Neural cell (in vitro differentiated cells): Measurements from ENCODE around the gene CEL. TPM values are rescaled to one million over a fixed set of nuclear protein-coding genes. Genes with fewer than 3 reads are reported as not detected.
"Not testable (repeated sequence)": the region's sequence is repeated elsewhere in the genome, so short reads cannot be mapped to it uniquely, and the experiment has no call there.

ENCODE experiments used
- H2AFZ ChIP-seq: fragments of 200-600, 300-800 bp; sonication (generic), shearing (Covaris generic); 2 replicates; pipeline ENCODE4 v1.6.0; 2014; ENCODE audit warnings: low read depth, mild to moderate bottlenecking, antibody characterized with exemption, low read length, moderate library complexity
- H3F3A ChIP-seq: fragments of 200-600 bp; shearing (Covaris generic); 2 replicates; pipeline ENCODE4 v1.6.1; 2016; ENCODE audit warnings: mild to moderate bottlenecking, moderate library complexity, mixed read lengths, antibody characterized with exemption, low read length; ENCODE audit not compliant: insufficient read depth, poor library complexity, severe bottlenecking
- H3K27ac ChIP-seq: fragments of 200-600, 300-800 bp; sonication (generic), shearing (Covaris generic); 2 replicates; pipeline ENCODE4 v1.5.1; 2014; ENCODE audit warnings: mild to moderate bottlenecking, low read length, moderate library complexity
- H3K27me3 ChIP-seq: fragments of 300-800, 200-600 bp; sonication (generic), shearing (Covaris generic); 2 replicates; pipeline ENCODE4 v1.6.0; 2014; ENCODE audit warnings: mild to moderate bottlenecking, low read depth, low read length, moderate library complexity; ENCODE audit not compliant: insufficient read depth
- H3K36me3 ChIP-seq: fragments of 300-800, 200-600 bp; sonication (generic), shearing (Covaris generic); 2 replicates; pipeline ENCODE4 v1.5.1; 2014; ENCODE audit warnings: mild to moderate bottlenecking, antibody characterized with exemption, low read length, moderate library complexity; ENCODE audit not compliant: insufficient read depth
- H3K4me2 ChIP-seq: fragments of 300-800, 200-600 bp; sonication (generic), shearing (Covaris generic); 2 replicates; pipeline ENCODE4 v1.6.0; 2014; ENCODE audit warnings: mild to moderate bottlenecking, low read length
- H3K4me3 ChIP-seq: fragments of 300-800, 200-600 bp; sonication (generic), shearing (Covaris generic); 2 replicates; pipeline ENCODE4 v1.5.1; 2014; ENCODE audit warnings: mild to moderate bottlenecking, low read length, moderate library complexity
- H3K79me2 ChIP-seq: fragments of 200-600 bp; shearing (Covaris generic); replicated peaks from 2 replicates; pipeline ENCODE4 v1.6.0; 2014; ENCODE audit warnings: mild to moderate bottlenecking, low read length, moderate library complexity; ENCODE audit not compliant: insufficient read depth
- H3K9ac ChIP-seq: fragments of 300-800, 200-600 bp; sonication (generic), shearing (Covaris generic); 2 replicates; pipeline ENCODE4 v1.6.1; 2016; ENCODE audit warnings: mild to moderate bottlenecking, low read length, mixed read lengths
- H3K9me2 ChIP-seq: fragments of 200-600 bp; shearing (Covaris generic); 2 replicates; pipeline ENCODE4 v1.6.1; 2016; ENCODE audit warnings: mild to moderate bottlenecking, low read length, mixed read lengths; ENCODE audit not compliant: insufficient read depth
- H3K9me3 ChIP-seq: fragments of 200-600, 300-800 bp; sonication (generic), shearing (Covaris generic); 2 replicates; pipeline ENCODE4 v1.6.1; 2016; ENCODE audit warnings: mild to moderate bottlenecking, mixed run types, low read length, moderate library complexity, mixed read lengths
- H4K20me1 ChIP-seq: fragments of 200-600 bp; shearing (Covaris generic); 2 replicates; pipeline ENCODE4 v1.6.1; 2016; ENCODE audit warnings: mild to moderate bottlenecking, mixed run types; ENCODE audit not compliant: insufficient read depth
- CTCF ChIP-seq: fragments of 450-650 bp; IDR thresholded peaks from 2 replicates; pipeline ENCODE4 v1.5.1; 2014; ENCODE audit warnings: antibody characterized with exemption, mild to moderate bottlenecking, moderate library complexity; ENCODE audit not compliant: poor library complexity, severe bottlenecking
- EP300 ChIP-seq: fragments of 450-650 bp; conservative IDR thresholded peaks from 2 replicates; pipeline ENCODE4 v1.6.1; 2014; ENCODE audit warnings: antibody characterized with exemption, mild to moderate bottlenecking, moderate library complexity; ENCODE audit not compliant: poor library complexity, severe bottlenecking
- EZH2 ChIP-seq: fragments of 200-600, 300-800 bp; shearing (Covaris generic), sonication (generic); IDR thresholded peaks from 2 replicates; pipeline ENCODE4 v1.6.1; 2014; ENCODE audit warnings: antibody characterized with exemption, low read length, borderline replicate concordance, mild to moderate bottlenecking; ENCODE audit not compliant: insufficient read depth, poor library complexity, severe bottlenecking
- MXI1 ChIP-seq: fragments of 450-650 bp; conservative IDR thresholded peaks from 2 replicates; pipeline ENCODE4 v1.6.1; 2014; ENCODE audit warnings: antibody characterized with exemption, mild to moderate bottlenecking; ENCODE audit not compliant: poor library complexity, severe bottlenecking
- POLR2AphosphoS5 ChIP-seq: IDR thresholded peaks from 2 replicates; pipeline ENCODE4 v1.6.1; 2012
- RAD21 ChIP-seq: fragments of 450-650 bp; conservative IDR thresholded peaks from 2 replicates; pipeline ENCODE4 v1.6.1; 2014; ENCODE audit warnings: antibody characterized with exemption, mild to moderate bottlenecking, moderate library complexity
- REST ChIP-seq: IDR thresholded peaks from 2 replicates; pipeline ENCODE4 v1.6.1; 2012; ENCODE audit warnings: borderline replicate concordance
- SMC3 ChIP-seq: fragments of 450-650 bp; conservative IDR thresholded peaks from 2 replicates; pipeline ENCODE4 v1.6.1; 2014; ENCODE audit warnings: antibody characterized with exemption, mild to moderate bottlenecking, moderate library complexity; ENCODE audit not compliant: poor library complexity
- TAF1 ChIP-seq: IDR thresholded peaks from 2 replicates; pipeline ENCODE4 v1.6.1; 2012; ENCODE audit warnings: low read depth
- polyA plus RNA-seq: library from polyadenylated mRNA; depleted of rRNA; stranded (reverse); fragments of >200 nt; gene quantifications from 2 replicates; pipeline ENCODE4 v1.2.3, GENCODE V29; 2014

The CEL gene
- polyA plus RNA-seq, 1 donor from 2014 or later: 0.95 TPM

- not testable (repeated sequence) for H4K20me1 ChIP-seq
These were observed 20.8 kb upstream of the CEL start for GRCh38 chr9:133040892-133041479.

GRCh38 chr9:133041958-133042357 lies 19.8 kb upstream of the CEL start:
- H3K9ac ChIP-seq: no peak overlapping the region
- H3K4me3 ChIP-seq: no peak overlapping the region
- H2AFZ ChIP-seq: no peak overlapping the region
- H3K9me3 ChIP-seq: no peaks in the 10 kb centered on the region
- no peak overlapping the region for H3K27ac ChIP-seq
- TF ChIP-seq REST (no peak), EP300 (no peak), EZH2 (no peak), POLR2AphosphoS5 (no peak), TAF1 (no peak), RAD21 (no peak), MXI1 (no peak), SMC3 (no peak)
- H4K20me1 ChIP-seq: no peaks in the 10 kb centered on the region
- H3K27me3 ChIP-seq: no peaks in the 10 kb centered on the region
- peaks cover 17% of the 10 kb centered on the region for H3K79me2 ChIP-seq
- H3F3A ChIP-seq: no peaks in the 10 kb centered on the region
- H3K36me3 ChIP-seq: no peaks in the 10 kb centered on the region
- H3K4me2 ChIP-seq: no peak overlapping the region
- no peaks in the 10 kb centered on the region for H3K9me2 ChIP-seq

More at GRCh38 chr9:133040892-133041479, 20.8 kb upstream of the CEL start:
- H2AFZ ChIP-seq, H3K9me3 ChIP-seq, H3K36me3 ChIP-seq, H3K27ac ChIP-seq, H3K4me3 ChIP-seq, H3K27me3 ChIP-seq, H3K4me2 ChIP-seq, H3K9ac ChIP-seq, H3F3A ChIP-seq, H3K9me2 ChIP-seq: not testable (repeated sequence)
- peaks cover 26% of the 10 kb centered on the region for H3K79me2 ChIP-seq
- peak; percentile 19 for TF ChIP-seq SMC3
- peak; percentile 40 for TF ChIP-seq CTCF

GRCh38 chr9:133042676-133043075 lies 19.1 kb upstream of the CEL start:
- TF ChIP-seq SMC3: no peak
- TF ChIP-seq RAD21: no peak
- no peak for TF ChIP-seq CTCF
- TF ChIP-seq POLR2AphosphoS5: no peak
- TF ChIP-seq REST: no peak
- TF ChIP-seq TAF1: no peak
- TF ChIP-seq EZH2: no peak
- TF ChIP-seq MXI1: no peak
- TF ChIP-seq EP300: no peak
- Histone ChIP-seq H2AFZ (no peak overlapping the region), H3K4me2 (no peak overlapping the region), H3K79me2 (peaks cover 17% of the 10 kb centered on the region), H4K20me1 (no peaks in the 10 kb centered on the region), H3K27ac (no peak overlapping the region), H3K36me3 (no peaks in the 10 kb centered on the region), H3F3A (no peaks in the 10 kb centered on the region), H3K9me3 (no peaks in the 10 kb centered on the region), H3K9me2 (no peaks in the 10 kb centered on the region), H3K4me3 (no peak overlapping the region), H3K27me3 (no peaks in the 10 kb centered on the region), H3K9ac (no peak overlapping the region)
